ENCODE results near the gene GMPR2.

GRCh38 chr14:24232121-24232644, 546 bp upstream of the GMPR2 start, which contains the start of gene NEDD8:
- TF ChIP-seq CTCF (IDR thresholded peaks at IDR 0.05): no peak
- peak in 1 of 2 donors; percentile 63 for TF ChIP-seq POLR2A (IDR thresholded peaks at IDR 0.05)
